ENCODE measurements around the gene NFIB. TPM values are rescaled to one million over a fixed set of nuclear protein-coding genes. Genes with fewer than 3 reads are reported as not detected.

The NFIB gene
- polyA plus RNA-seq, 12 donors = 87.1 to 325 (median 103) TPM

DNA sequence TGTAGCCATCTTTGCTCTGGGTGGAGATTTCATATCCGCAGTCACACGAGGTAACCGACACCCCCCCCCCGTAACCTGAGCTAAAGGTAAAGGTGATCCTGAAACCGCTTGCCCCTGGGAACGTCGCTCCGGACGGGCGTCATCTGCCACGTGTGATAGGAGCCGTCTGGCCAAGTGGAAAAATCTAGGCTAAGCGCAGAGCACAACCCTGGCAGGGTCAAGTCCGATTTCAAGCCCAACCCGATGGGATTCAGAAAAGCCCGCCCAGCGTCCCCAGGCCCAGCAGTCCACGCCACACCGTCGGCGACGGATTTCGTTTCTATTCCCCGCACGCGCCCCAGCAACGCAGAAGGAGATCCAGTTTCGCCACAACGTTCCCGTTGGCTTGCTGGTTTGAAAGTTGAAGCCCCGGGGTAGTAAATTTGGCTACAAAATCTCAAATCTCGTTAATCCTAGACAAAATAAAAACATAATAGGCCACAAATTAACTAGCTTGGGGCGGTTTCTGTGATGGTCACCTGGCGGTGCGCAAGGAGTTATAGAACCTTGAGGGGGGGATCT lies 32.4 kb upstream of the NFIB start:
- peak; percentile 63 for DNase-seq

DNA sequence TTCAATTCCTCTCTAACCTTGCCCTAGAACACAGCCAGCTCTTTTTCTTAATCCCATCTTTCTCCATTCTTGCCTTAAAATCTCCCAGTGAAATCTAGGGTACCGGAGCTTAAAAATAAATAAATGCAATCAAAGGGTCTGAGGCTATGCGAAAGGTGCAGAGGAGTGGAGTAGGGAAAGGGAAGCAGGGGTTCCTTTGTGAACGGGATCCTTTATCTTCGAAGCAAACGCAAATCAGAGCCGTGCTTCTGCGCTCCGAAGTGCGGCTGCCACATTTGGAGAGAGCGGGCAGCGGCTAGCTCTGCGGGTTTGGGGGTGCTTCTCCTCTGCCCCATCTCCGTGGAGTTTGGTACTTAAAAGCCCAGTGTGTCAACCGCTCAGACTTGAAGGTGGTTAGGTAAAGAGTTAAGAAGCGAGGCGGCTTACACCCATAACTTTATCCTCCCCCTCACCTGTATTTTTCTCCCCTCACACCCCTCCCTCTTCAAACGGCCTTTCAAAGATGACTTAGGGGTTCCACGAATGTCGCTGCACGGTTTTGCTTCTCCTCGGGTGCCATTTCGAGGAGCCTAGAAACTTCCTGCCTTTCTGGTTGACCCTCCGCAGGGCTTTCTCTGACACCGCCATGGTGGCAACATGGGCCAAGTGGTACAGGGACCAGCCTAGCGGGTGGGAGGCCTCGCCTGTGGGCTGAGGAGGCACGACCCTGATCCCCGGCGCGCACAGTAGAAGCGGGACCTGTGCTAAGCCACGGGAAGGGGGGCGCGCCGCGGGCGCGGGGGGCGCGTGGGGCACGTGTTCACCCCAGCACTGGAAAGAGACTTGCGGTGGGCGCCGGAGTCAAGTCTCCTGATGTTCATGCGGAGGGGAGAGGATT lies 31.7 kb upstream of the NFIB start:
- DNase-seq = no peak

DNA sequence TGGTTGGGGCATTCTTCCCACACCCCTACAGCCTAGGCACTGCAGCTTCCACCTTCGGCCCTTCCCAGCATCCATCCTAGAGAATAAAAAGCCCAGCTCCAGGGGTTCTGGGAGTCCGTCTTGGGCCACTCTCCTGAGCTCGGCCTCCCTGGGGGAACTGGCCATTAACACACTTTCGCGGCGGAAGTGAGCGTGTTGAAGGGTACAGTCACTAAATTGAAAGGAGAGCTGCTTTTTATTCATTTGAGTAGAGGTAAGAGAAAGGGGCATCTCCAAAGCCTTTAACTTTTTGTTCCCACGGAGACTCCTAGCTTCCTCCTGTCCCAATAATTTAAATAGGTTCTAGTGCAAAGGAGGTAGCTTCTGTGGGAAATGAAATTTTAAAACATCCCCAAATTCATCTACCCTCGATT lies 31.0 kb upstream of the NFIB start:
- no peak for DNase-seq

DNA sequence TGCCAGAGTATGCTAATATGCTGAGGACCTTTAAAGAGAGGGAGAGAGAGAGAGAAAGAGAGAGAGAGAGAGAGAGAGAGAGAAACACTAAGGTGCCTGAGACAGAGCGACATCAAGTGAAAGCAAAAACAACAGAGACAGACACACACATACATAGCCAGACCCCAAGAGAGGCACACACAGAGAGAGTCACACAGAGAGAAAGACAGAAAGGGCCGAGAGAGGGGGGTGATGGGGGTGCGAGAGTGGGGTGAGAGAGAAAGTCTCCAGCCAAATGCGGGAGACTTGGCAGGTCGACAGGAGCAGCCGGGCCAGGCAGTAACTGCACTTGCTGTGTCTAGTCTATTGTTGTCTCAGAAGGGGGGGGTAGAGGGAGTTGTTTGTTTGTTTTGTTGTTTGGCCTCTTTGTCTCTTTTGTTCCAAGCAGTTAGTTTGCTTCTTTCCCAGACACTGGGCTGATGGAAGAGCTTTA lies 30.1 kb upstream of the NFIB start:
- peak; percentile 82 for DNase-seq

DNA sequence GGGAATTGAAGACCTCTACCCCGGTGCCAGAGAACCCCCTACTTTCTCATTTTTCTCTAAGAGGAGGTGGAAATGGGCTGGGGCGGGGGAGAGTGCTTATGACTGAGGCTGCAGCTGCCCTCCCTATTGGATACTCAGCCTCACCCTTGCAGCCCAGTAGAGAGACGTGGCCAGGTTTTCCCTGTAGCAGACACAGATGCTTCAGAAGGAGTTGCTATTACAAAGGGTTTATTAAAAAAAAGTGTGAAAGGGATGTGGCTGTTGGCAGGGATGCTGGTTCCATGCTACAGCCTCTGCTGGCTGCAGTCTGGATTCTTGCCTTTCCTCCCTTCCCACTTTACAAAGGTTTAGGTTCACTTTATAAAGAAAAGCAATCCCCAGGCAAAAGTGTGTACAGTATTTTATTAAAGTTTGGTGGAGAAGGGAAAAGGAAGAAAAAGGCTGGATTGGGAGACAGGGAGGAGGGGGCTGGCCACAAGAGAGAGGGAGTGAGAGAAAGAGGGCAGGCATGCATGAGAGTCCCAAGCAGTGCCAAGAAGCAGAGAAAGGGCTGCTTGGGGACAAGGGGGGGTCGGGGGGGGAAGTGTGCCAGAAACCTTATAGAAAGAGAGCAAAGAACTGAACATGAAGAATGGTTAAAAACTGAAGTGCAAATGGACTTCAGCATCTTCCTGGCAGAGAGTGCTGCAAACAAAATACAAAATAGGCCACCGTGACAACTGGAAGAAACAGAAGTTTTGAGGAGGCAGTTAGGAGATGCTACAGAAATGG lies 29.5 kb upstream of the NFIB start:
- DNase-seq = no peak

DNA sequence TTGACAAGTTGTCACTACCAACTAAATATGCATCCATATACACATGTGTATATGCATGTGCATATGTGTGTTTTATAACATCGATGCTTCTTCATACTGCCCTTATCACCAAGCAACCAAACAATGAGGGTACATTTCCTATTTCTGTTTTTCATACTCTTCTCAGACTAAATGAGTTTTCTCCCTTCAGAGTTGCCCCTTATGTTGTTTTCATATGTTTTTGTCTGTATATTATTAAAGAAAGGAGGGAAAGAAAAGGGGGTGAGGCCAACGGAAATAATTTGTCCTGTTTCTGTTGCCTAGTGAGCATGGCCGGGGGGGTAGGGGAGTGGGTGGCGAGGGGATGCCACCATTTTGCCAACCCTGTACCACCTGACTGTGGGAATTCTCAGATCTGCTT lies 28.8 kb upstream of the NFIB start:
- no peak for DNase-seq

DNA sequence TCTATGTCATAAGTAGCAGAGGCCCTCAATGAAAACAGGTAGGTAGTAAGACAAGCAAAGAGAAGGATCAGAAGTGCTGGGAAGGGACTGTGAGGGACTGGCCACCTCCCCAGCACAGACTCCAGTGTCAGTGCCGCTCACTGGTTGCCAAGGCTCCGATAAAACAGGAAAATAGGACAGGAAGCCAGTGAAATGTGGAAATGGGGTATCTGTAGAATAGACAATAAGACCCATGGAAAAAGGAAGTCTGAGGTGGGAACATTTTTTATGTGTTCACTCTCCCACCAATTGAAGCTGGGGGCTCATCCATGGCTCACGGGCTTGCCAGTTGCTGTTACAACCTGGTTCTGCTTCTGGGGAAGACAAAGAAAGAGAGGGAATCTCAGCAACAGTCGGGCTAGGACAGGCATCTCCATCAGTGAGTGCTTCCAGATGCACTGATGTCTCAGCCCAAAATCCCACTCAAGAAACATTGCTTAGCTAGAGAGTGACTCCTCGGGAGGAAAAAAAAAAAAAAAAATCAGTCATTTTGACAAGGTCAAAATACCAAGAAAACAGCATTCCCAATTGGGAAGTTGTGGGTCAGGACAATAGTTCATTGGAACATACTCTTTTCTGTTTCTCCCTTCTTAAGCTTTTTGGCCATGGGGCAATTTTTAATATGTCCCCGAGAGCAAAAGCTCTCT lies 27.6 kb upstream of the NFIB start:
- DNase-seq = no peak

DNA sequence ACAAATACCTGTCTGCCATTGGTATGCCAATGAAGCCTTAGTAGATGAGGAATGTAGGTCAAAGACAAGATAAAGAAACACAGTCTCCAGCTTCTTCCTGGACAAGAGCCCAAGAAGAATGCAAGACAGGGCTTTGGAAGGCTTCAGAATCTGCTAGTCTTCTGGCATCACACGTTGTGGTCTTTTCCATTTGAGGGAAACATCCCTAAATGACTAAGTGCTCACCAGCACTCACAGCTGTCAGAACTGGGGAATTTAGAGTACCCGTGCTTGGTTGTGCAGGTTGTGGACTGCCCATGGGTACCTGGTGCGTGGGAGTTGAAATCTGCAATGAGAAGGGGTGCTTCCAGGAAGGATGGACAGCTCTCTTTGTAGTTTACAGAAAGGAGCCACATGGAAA lies 27.1 kb upstream of the NFIB start:
- no peak for DNase-seq

DNA sequence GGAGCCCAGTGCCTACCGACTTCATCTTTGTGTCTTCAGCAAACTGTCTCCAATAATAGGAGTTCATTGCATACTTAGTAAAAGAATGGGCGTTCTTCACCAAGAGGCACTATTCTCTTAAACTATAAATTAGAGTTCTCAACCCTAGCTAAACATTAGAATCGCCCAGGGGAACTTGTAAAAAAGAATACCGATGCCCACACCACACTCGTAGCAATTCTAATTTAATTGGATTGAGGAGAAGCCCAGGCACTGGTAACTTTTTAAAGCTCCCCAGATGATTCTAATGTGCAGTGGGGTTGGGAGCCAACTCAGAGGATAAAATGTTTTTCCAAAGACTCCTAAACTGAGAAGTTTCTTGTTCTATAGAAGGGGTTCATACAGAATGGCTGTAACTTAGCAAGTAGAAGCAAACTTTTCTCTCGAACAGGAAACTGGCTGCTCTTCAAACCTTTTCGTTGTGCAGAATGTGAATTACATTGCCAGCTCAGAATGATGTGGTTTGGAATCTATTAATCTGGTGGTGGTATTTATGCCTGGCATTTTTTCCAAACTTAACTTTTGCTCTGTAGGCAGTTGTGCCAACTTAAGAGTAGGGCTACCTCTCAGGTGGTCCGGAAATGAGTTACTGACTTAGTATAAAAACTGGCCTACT lies 26.4 kb upstream of the NFIB start:
- no peak for DNase-seq

DNA sequence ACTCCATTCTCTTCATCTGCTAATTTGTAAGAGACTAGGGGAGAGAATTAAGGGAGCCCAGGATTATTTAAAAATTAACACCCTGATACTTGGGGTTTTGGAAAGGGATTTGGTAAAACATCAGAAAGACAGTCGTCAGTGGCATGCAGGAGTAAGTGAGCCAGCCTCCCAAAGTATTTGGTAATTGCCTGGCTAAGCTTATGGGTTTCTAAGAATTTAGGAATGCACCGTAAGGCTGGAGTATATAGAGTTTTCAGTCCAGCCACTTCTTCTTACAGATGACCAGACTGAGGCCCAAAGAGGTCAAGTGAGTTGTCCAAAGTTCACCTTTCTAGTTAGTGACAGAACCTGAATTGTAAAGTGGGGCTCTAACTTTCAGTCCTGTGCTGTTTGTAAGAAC lies 25.8 kb upstream of the NFIB start:
- DNase-seq = no peak

DNA sequence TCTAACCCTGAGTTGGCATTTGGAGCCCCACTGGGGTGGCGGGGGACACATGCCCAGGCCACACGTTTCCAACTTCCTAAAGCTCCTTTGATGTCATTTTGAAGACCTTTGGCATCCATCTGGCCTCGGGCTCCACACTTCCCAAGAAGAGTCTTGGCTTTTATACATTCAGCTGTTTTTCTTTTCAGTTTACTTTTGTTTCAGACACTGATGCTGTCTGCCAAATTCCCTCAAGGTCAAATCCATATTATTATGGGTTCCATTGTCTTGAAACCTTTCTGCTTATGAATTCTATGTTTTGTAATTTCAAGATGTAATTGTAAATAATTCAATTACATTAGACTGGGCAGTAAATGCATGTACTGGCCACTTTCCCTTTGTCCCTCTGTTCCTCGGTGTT lies 23.7 kb upstream of the NFIB start:
- DNase-seq = no peak

DNA sequence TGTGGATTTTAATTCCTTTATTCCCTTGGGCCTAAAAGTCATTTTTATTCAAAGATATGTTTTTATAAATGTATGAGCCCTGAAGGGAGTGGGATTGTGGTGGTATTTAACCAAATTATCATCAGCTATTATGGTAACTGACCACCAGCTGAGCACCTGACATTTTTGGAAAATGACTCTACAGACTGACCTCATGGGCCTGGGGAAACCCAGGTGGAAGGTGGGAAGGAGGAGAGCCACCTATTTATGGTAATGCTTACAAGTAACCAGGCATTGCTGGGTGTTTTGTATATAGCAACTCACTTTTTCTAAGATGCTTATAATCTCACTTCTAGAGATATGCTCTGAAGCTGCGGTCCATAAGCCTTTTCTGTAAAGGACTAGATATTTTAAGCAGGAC lies 22.3 kb upstream of the NFIB start:
- no peak for DNase-seq

DNA sequence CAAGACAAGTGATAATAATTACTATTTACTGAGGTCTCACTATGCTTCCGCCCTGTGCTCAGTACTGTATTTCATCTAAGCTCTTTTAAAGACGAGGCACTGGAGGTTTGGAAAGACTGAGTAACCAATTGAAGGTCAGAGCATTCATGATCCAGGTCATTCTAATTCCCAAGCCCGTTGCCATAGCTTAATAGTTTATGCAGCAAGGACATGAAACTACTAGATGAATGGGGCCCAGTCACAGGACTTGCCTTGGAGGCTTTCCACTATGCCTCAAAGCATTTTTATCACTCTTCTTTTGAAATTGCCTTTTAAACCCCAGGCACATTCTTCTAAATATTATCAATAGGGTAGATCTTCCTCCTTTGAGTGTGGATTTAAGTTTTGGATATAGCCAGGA lies 17.2 kb upstream of the NFIB start:
- no peak for DNase-seq

DNA sequence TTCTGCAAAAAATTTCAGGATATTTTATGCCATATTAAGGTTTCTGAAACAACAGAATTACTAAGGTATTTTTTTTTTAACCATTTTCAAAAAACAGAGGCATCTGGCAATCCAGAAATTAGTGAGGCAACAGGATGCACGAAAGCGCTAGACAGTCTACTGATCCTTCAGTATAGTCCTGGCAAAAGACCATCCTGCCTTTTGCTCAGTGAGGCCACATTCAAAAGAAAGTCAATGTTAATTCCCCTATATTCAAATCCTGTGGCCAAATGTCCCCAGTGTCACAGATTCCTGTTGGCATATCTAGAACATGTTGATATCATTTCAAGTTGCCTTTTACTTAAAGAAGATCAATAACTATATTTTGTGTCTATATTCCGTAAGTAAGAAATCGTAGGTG lies 13.1 kb upstream of the NFIB start:
- DNase-seq = no peak

DNA sequence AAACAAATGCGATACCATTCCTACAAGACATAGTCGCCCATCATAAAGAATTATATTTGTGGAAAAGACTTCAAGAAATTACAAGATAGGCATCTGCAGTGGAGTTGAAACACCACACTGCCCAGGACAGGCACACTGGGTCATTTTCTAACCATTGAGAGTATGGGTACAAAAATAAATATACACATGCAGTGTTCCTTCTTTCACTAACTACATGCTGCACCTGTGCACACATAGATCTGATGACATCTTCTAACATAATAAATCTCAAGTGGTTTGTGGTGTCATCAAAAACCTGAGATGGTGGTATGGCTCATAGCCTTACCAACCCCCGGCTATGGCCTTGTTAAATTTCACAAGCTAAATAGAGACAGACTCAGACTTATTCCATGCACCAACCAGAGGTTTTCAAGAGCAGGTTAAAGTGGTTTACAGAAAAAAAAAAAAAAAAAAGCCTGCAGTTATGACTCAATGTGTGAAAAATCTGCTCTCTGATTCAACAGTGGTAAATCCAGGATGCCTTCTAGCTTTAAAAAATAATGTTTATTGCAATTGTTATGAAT lies 12.4 kb upstream of the NFIB start:
- DNase-seq = peak; percentile 17

DNA sequence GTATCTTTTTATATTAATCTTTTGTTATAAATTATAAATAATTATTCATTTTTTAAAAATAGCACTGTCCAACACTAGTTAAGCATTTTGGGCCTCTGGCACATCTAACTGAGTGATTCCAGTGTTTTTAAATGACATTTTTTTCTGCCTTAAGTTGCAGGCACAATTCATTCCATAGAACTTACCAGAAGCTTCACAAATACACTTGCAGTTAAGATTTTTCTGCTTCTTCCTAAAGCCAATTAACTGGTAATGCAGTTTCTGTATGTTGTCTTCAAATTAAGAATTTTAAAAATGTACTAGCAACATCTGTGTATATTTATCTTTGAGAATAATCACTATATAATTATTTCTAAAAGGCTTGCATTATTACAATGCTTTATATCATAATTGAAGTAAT lies 11.2 kb upstream of the NFIB start:
- DNase-seq = no peak

DNA sequence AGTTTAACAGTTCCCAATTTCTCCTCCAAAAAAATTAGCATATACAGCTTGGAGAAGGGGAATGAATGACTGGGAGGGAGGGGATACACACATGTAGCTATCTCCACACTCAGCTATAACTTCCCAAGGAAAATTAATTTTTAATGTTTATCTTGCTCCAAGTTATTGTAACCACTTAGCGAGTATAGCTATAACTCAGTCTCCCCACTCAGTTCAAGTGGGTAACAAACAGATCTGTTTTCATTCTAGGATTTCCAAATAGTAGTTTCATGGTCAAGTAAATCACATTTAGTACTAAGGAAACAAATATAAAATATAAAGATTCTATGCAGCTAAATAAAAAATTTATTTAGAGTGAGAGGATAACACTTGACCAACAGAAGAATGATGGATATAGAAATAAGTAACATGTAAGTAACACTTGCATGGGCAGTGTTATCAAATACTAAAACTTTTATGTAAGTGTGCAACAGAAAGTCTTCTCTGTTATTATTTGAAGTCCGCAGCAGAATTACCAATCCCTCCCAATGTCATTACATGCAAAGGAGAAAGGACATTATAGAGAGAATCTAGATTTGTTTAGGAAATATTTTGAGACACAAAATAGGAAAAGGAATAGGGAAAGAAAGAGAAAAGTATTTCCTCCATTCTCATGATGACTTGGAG lies 10.2 kb upstream of the NFIB start:
- peak; percentile 16 for DNase-seq

DNA sequence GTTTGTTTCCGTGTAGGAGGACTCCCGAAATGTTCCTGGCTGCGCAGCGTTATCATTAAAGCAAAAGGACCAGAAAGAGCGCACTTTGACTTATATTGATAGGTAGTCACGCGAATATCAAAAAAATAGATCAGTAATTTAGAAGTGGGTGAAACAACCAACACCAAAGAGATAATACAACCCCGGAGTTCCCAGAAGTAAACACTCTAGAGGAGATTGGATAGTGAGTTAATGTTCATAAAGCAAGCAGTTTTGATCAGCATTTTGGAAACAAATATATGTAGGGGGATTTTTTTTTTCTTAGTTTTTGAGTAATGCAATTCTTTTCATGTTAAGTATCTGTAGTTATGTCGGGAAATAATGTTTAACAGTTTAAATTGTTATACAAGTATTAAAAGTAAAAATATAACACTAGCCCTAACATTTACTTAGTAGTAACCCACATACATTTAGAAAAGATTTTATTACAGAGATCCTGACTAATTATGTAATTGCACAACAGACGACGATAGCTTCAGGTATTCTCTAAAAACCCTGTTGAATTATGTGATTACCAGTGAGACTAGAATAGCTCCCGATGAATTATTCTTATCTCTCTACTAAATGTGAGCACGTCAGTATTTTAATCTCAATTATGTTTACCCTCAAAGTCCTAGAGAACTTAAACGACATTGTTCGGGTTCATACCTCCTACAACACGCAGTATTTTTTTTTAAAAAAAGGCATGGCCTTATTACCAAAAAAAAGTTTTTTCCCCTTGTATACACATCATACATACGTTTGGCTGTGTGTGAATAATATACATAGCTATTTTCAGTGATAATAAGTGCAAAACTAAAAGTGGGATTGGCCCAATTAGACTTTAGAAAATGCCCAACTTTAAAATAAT lies 9.4 kb upstream of the NFIB start:
- DNase-seq = peak; percentile 20

DNA sequence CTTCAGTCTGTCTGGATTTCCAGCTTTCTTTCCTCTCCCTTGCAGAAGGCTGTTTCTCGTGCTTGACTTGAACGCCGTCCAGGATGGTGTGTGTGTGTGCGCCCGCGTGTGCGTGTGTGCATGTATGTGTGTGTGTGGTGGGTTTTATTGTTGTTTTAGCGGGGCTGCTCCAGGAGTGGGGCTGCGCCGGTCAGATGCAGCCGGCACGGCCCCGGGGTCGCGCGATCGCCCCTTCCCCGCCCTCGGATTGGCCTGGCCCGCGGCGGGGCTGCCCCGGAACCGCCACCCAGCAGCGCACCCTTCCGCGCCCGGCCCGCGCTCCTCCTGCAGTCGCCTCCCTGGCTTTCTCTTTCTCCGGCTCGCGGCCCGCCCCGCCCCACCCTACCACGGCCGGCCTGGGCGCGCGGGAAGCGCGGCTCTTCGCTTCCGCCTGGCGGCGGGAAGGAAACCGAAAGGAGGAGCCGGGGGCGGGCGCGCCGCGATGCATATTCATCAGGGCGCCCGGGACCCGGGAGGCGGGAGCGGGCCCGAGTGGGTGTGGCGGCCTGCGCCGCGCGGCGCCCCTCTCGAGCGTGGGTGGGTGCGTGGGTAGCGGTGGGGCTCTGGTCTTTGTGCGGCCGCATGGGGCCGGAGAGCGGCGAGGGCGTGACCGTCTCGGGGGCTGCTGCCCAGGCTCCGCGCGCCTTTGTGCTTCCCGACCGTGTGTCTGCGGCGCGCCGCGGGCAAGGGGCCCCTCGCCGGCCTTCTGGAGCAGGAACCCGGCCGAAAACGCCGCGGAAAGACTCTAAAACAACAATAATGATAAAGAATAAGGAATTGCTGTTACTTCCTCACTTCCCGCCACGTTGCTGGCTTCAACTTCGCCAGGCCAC lies 8.5 kb upstream of the NFIB start:
- peak; percentile 93 for DNase-seq

All from muscle of arm (tissue), 12 donors.